ENCODE results near the gene CRB2.

Gene CRB2

GRCh38 chr9:123382653-123383511, 26.9 kb downstream of the CRB2 start:
- TF ChIP-seq RAD21 (IDR thresholded peaks at IDR 0.05; ENCODE audit: low read depth) = no peak
- TF ChIP-seq FOXM1 (IDR thresholded peaks at IDR 0.05; ENCODE audit: borderline replicate concordance, low read depth) = no peak
- no peak for TF ChIP-seq CEBPB (IDR thresholded peaks at IDR 0.05)
- no peak for TF ChIP-seq ZBTB7A (IDR thresholded peaks at IDR 0.05; ENCODE audit: low read depth)
- TF ChIP-seq NFIC (IDR thresholded peaks at IDR 0.05) = no peak
- TF ChIP-seq TAF1 (IDR thresholded peaks at IDR 0.05; ENCODE audit: low read depth) = no peak
- TF ChIP-seq REST (IDR thresholded peaks at IDR 0.05; ENCODE audit: low read depth) = no peak
- TF ChIP-seq TEAD4 (IDR thresholded peaks at IDR 0.05) = no peak
- TF ChIP-seq YY1 (IDR thresholded peaks at IDR 0.05; ENCODE audit: low read depth) = no peak
- TF ChIP-seq EP300 (IDR thresholded peaks at IDR 0.05; ENCODE audit: borderline replicate concordance) = no peak
- no peak for TF ChIP-seq TCF12 (IDR thresholded peaks at IDR 0.05; ENCODE audit: low read depth)
- no peak for TF ChIP-seq EGR1 (IDR thresholded peaks at IDR 0.05)
- no peak for TF ChIP-seq MAX (IDR thresholded peaks at IDR 0.05)
- TF ChIP-seq CREB1 (IDR thresholded peaks at IDR 0.05; ENCODE audit: low read depth) = no peak

GRCh38 chr9:123383512-123384170, 27.6 kb downstream of the CRB2 start:
- TF ChIP-seq YY1 (IDR thresholded peaks at IDR 0.05; ENCODE audit: low read depth) = no peak
- TF ChIP-seq EGR1 (IDR thresholded peaks at IDR 0.05) = no peak
- TF ChIP-seq TCF12 (IDR thresholded peaks at IDR 0.05; ENCODE audit: low read depth) = no peak
- TF ChIP-seq REST (IDR thresholded peaks at IDR 0.05; ENCODE audit: low read depth) = no peak
- no peak for TF ChIP-seq MAX (IDR thresholded peaks at IDR 0.05)
- no peak for TF ChIP-seq NFIC (IDR thresholded peaks at IDR 0.05)
- no peak for TF ChIP-seq FOXM1 (IDR thresholded peaks at IDR 0.05; ENCODE audit: borderline replicate concordance, low read depth)

- TF ChIP-seq RAD21 (IDR thresholded peaks at IDR 0.05; ENCODE audit: low read depth) (no peak), ZBTB7A (IDR thresholded peaks at IDR 0.05; ENCODE audit: low read depth) (no peak), CREB1 (IDR thresholded peaks at IDR 0.05; ENCODE audit: low read depth) (no peak), NFIC (IDR thresholded peaks at IDR 0.05) (no peak)
Measured at GRCh38 chr9:123387686-123388085, 31.7 kb downstream of the CRB2 start.

- TF ChIP-seq TAF1 (IDR thresholded peaks at IDR 0.05; ENCODE audit: low read depth) (no peak), RAD21 (IDR thresholded peaks at IDR 0.05; ENCODE audit: low read depth) (no peak)
Measured at GRCh38 chr9:123389070-123389469, 33.1 kb downstream of the CRB2 start.

- no peak for TF ChIP-seq FOXM1 (IDR thresholded peaks at IDR 0.05; ENCODE audit: borderline replicate concordance, low read depth)
- no peak for TF ChIP-seq NFIC (IDR thresholded peaks at IDR 0.05)
- TF ChIP-seq ZBTB7A (IDR thresholded peaks at IDR 0.05; ENCODE audit: low read depth) = no peak
- no peak for TF ChIP-seq TEAD4 (IDR thresholded peaks at IDR 0.05)
- TF ChIP-seq RAD21 (IDR thresholded peaks at IDR 0.05; ENCODE audit: low read depth) = no peak
- TF ChIP-seq REST (IDR thresholded peaks at IDR 0.05; ENCODE audit: low read depth) = no peak
- TF ChIP-seq MAX (IDR thresholded peaks at IDR 0.05) = no peak
- no peak for TF ChIP-seq YY1 (IDR thresholded peaks at IDR 0.05; ENCODE audit: low read depth)
- TF ChIP-seq EGR1 (IDR thresholded peaks at IDR 0.05) = no peak
- no peak for TF ChIP-seq TAF1 (IDR thresholded peaks at IDR 0.05; ENCODE audit: low read depth)
- TF ChIP-seq TCF12 (IDR thresholded peaks at IDR 0.05; ENCODE audit: low read depth) = no peak
Measured at GRCh38 chr9:123389698-123390097, 33.7 kb downstream of the CRB2 start.
